Colonic mucosa (tissue), 4 donors: ENCODE measurements around the gene RPS27L. TPM values are rescaled to one million over a fixed set of nuclear protein-coding genes. Genes with fewer than 3 reads are reported as not detected.

Experiments
- DNase-seq: peaks from one replicate; pipeline ENCODE4 v3.0.0-alpha.2; 2020
- H3K27ac ChIP-seq: fragments of 200-600 bp; one replicate; pipeline ENCODE4 v1.8.0; 2021
- H3K27me3 ChIP-seq: fragments of 200-600 bp; one replicate; pipeline ENCODE4 v1.8.0; 2021
- H3K36me3 ChIP-seq: fragments of 200-600 bp; one replicate; pipeline ENCODE4 v1.8.0; 2021
- H3K4me1 ChIP-seq: fragments of 200-600 bp; one replicate; pipeline ENCODE4 v1.8.0; 2021; ENCODE audit warnings: mild to moderate bottlenecking
- H3K4me3 ChIP-seq: fragments of 200-600 bp; one replicate; pipeline ENCODE4 v1.8.0; 2021
- H3K9ac ChIP-seq, 2 donors: one replicate each; pipeline ENCODE4 v1.7.0; 2013; ENCODE audit warnings: control low read depth in 2 of 2, low read depth in 2 of 2, low read length in 2 of 2
- H3K9me3 ChIP-seq: fragments of 200-600 bp; one replicate; pipeline ENCODE4 v1.8.0; 2021
- intact Hi-C: fragments of 100-400 bp; cut with DNase I; formaldehyde crosslinking; loops from one replicate; pipeline ENCODE4 v1.14.1; 2022
- total RNA-seq, 2 donors: library from RNA; stranded (reverse); fragmentation: NEBNext Ultra II Directional in 1 of 2; extraction: Animal tissue kit (Norgen Biotek cat#: 25700) in 1 of 2; gene quantifications; one replicate each; pipeline ENCODE4 v1.2.1, GENCODE V29; 2021
- TF ChIP-seq, protein P1 (sequence below): fragments of 200-600 bp; IDR thresholded peaks from one replicate; pipeline ENCODE4 v1.8.0; 2022; ENCODE audit warnings: antibody characterized with exemption, mild to moderate bottlenecking
- donor health status: healthy.
- donor health status: DM: no; HTN: no; CAD: no.
- donor health status: DM: no; HTN: no; CAD: no.

RPS27L gene
- total RNA-seq, 2 donors from 2014 or later = 205 to 269 TPM

DNA sequence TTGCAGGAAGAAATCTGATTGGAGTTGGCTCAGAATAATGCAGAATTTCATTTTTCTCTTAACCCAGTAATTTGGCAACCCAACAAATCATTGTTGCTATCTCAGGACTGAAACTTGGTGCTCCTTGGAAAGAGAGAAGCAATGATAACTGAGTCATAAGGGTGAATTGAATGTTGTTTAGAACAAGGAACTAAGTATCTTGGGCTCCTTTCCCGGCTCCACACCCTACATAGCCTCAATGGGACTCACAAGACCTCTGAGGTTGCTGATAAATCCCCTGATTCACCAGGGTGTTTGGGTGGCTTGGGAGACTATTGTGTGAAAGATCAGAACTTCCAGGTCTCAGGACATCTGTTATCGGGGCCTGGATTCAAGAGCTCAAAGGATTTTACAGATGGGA lies 24.4 kb upstream of the RPS27L start:
- Histone ChIP-seq H3K9me3 (no peaks in the 10 kb centered on the region), H3K27me3 (no peaks in the 10 kb centered on the region), H3K9ac (no peak overlapping the region), H3K36me3 (no peaks in the 10 kb centered on the region), H3K4me1 (no peaks in the 10 kb centered on the region), H3K4me3 (no peak overlapping the region), H3K27ac (no peak overlapping the region)
- TF ChIP-seq, protein P1, sequence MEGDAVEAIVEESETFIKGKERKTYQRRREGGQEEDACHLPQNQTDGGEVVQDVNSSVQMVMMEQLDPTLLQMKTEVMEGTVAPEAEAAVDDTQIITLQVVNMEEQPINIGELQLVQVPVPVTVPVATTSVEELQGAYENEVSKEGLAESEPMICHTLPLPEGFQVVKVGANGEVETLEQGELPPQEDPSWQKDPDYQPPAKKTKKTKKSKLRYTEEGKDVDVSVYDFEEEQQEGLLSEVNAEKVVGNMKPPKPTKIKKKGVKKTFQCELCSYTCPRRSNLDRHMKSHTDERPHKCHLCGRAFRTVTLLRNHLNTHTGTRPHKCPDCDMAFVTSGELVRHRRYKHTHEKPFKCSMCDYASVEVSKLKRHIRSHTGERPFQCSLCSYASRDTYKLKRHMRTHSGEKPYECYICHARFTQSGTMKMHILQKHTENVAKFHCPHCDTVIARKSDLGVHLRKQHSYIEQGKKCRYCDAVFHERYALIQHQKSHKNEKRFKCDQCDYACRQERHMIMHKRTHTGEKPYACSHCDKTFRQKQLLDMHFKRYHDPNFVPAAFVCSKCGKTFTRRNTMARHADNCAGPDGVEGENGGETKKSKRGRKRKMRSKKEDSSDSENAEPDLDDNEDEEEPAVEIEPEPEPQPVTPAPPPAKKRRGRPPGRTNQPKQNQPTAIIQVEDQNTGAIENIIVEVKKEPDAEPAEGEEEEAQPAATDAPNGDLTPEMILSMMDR = no peak
- no peak for DNase-seq
- intact Hi-C loops = no loop called here

DNA sequence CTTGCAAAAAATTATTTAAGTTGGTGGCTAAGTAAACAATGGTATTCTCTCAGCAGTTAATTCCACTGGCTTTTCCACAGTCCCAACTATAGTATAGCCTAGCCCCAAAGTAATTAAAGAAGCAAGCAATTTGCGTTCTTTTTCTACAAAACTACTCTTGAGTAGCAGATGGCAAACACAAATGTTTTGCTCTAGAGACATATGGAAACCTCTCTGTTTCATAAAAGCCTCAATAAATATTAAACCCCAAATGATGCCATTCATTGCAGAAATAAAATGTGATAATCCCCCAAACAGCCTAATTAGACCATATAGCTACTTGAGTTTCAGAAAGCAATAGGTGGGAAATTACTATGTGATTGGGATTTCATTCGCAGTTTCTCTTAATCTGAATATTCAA lies 23.5 kb upstream of the RPS27L start:
- no peak overlapping the region for H3K9ac ChIP-seq
- H3K27me3 ChIP-seq = no peaks in the 10 kb centered on the region
- H3K9me3 ChIP-seq = no peaks in the 10 kb centered on the region
- no peak for DNase-seq
- no peak overlapping the region for H3K4me3 ChIP-seq
- no peaks in the 10 kb centered on the region for H3K36me3 ChIP-seq
- intact Hi-C loops = no loop called here
- TF ChIP-seq, protein P1 = no peak
- H3K27ac ChIP-seq = no peak overlapping the region
- no peaks in the 10 kb centered on the region for H3K4me1 ChIP-seq

DNA sequence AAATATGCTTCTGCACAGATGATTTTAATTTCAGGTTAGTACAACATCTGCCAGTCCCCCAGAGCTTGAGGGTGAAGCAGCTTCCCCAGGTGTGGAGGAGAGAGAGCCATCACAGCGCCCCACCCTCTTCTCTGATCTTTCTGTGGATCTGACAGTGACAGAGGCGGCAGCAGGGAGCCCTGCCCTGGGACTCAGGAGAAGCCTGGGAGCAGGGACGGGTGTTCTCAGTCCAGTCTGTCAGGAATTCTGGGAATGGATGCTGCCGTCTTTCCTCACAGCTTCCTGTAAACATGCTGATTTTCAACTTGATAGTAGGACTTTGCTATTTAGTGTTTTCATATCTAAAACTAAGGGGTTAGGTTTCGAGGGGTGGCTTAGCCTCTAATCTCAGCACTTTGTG lies 20.8 kb upstream of the RPS27L start:
- Histone ChIP-seq H3K4me3 (no peak overlapping the region), H3K27me3 (no peaks in the 10 kb centered on the region), H3K36me3 (no peaks in the 10 kb centered on the region), H3K27ac (no peak overlapping the region), H3K4me1 (no peaks in the 10 kb centered on the region), H3K9ac (no peak overlapping the region), H3K9me3 (no peaks in the 10 kb centered on the region)
- TF ChIP-seq, protein P1 = no peak
- DNase-seq = no peak
- intact Hi-C loops = no loop called here

- Histone ChIP-seq H3K9ac (no peak overlapping the region), H3K4me1 (no peaks in the 10 kb centered on the region), H3K27ac (no peak overlapping the region), H3K36me3 (no peaks in the 10 kb centered on the region), H3K27me3 (no peaks in the 10 kb centered on the region), H3K9me3 (no peaks in the 10 kb centered on the region), H3K4me3 (no peak overlapping the region)
- no peak for DNase-seq
- TF ChIP-seq, protein P1 = no peak
- intact Hi-C loops = no loop called here
These were observed 19.0 kb upstream of the RPS27L start for GRCh38 chr15:63176302-63176701.

DNA sequence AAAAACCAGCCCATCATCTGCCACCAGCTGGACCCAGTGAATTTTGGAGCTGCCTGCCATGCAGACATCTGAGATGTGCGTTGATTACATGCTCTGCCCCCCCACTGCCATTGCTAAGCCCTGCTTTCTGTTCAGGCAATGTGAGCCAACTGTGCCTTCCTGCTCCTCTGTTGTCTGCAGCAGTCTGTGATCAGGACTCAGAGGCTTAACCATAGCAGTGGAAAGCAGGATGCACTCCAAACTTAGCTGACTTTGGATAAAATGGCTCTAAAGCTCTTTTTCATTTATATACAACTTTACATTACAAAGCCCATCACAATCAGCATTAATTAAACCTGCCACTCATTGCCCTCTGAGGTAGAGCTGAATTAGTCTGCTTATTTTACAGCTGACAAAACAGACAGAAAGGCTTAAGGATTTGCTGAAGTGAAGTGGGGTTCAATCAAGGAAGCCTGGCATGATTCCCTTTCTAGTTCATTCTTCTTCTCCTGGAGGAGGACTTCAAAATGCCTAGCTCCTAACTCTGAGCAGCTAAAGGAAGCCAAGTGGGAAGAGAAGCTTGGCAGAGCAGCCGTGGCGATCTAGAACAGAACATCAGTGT lies 15.7 kb upstream of the RPS27L start:
- no peaks in the 10 kb centered on the region for H3K9me3 ChIP-seq
- no peak overlapping the region for H3K9ac ChIP-seq
- H3K27ac ChIP-seq = no peak overlapping the region
- H3K36me3 ChIP-seq = no peaks in the 10 kb centered on the region
- no peaks in the 10 kb centered on the region for H3K4me1 ChIP-seq
- no peak overlapping the region for H3K4me3 ChIP-seq
- H3K27me3 ChIP-seq = no peaks in the 10 kb centered on the region
- TF ChIP-seq, protein P1 = no peak
- no peak for DNase-seq
- intact Hi-C loops = no loop called here
